GM18870 (cell line): ENCODE data around the gene EFCAB3.
"Not testable (repeated sequence)": the region's sequence is repeated elsewhere in the genome, so short reads cannot be mapped to it uniquely, and the experiment has no call there.

Experiments used
- ATAC-seq: cut with Tn5 transposase; IDR thresholded peaks from one replicate; pipeline ENCODE4 v1.9.1; 2021; ENCODE audit warnings: moderate library complexity; ENCODE audit not compliant: unreplicated experiment

Gene EFCAB3

DNA sequence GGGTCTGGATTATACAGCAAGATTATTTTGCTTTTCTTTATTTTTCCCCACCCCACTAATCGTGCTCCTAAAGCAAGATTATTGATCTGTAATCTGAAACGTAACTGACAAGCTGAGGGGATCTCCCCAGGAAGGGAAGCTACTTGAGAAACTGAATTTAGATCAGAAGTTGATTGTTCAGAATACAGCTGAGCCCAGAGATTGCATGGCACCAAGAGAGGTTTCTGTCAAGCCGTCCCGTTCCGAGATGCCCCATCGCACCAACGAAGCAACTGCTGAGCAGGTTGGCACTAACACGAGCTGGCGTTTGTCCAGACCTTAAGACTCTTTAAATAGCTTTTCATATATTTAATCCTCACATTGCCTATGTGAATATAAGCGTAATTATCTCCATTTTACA is 78.1 kb downstream of the EFCAB3 start:
- not testable (repeated sequence) for ATAC-seq

GRCh38 chr17:62464422-62464821 is 84.1 kb downstream of the EFCAB3 start:
- not testable (repeated sequence) for ATAC-seq

- ATAC-seq = not testable (repeated sequence)
Observed at GRCh38 chr17:62465271-62465670, 84.9 kb downstream of the EFCAB3 start.
